HG03159 (cell line): ENCODE measurements around the gene DCTD.
"Not testable (repeated sequence)": the region's sequence is repeated elsewhere in the genome, so short reads cannot be mapped to it uniquely, and the experiment has no call there.

Experiments used
- ATAC-seq: cut with Tn5 transposase; IDR thresholded peaks from one replicate; pipeline ENCODE4 v1.9.1; 2021; ENCODE audit warnings: mild to moderate bottlenecking, moderate library complexity; ENCODE audit not compliant: unreplicated experiment

DCTD gene

GRCh38 chr4:182922501-182923284, 5.5 kb upstream of the DCTD start:
- no peak for ATAC-seq

DNA sequence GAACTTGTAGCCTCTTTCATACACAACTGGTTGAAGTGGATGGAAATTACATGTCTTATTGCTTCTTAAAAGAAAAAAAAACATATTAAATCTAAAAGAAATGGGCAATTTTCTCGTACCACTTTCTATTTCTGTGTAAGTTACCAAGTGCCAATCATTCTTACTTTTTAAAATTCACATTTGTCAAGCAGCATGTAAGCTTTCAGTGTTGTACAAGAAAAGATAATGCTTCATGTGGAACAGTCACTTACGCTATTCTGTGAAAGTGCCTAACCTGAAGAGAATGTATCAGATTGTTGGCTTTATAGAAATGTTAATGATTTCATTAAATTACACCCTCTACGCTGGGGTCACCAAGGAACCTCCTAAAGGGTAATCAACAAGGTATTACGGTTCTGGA, 4.4 kb upstream of the DCTD start:
- ATAC-seq: no peak

DNA sequence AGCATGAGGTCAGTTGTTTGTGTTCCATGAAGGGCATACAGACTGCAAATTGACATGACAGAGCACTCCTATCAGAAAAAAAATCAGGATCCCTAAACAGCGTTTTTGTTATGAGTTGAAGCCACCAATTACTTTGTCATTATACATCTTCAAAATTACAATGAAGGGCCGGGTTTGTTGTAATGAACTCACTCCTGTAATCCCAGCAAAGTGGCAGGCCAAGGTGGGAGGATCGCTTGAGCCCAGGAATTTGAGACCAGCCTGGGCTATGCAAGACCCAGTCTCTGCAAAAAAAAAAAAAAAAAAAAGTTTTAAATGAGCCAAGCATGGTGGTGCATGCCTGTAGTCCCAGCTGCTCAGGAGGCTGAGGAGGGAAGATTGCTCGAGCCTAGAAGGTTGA, 3.5 kb upstream of the DCTD start:
- no peak for ATAC-seq

DNA sequence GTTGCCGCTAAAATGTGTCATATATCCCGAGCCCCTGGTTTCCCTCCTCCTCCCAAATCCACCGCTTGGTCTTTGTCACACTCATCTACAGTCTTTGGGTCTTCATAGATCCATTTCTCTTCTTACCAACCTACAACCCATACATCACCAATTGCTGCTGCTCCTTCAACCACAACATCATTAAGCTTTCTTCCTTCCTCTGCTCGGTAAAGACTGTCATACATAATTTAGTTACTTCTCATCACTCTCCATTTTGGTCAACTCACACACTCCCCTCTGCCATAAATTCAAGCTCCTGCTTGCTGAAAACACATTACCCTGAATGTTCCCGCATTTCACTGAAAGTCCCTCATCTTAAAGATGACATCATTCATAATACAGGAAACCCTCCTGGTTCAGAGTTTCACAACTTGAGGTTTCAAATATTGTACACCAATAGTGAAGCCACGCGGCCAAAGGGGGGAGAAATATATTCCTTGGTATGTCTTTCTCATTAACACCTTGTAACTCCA, 1.7 kb upstream of the DCTD start:
- ATAC-seq: peak; percentile 19

DNA sequence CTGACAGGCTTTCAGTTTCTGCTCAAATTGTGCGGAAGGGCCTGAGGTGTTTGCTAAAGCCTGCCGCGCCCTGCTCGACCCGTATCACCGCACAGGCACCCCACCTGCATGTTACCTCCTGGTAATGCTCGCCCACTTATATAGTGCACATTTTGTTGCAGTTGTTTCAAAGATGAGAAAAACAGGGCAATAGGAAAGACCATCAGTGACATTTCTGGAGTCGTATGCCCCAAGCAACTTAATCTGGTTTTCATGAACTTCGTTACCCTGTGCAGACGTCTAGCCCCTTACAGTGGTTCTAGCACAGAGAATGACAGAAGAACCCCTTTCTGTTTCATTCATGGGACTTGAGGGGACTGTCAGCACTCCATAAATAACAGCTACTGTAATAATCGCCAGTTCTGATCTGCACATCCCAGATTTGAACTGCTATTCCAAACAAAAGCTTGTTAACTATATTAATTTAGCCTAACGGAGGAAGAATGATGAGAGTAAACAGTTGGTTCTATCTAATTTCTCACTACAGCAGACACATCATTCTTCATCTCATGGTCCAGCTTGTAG, 940 bp upstream of the DCTD start:
- ATAC-seq: peak; percentile 24

- peak; percentile 22 for ATAC-seq
Measured at GRCh38 chr4:182916483-182917181, 554 bp downstream of the DCTD start.

GRCh38 chr4:182914357-182914756, 2.8 kb downstream of the DCTD start:
- no peak for ATAC-seq

DNA sequence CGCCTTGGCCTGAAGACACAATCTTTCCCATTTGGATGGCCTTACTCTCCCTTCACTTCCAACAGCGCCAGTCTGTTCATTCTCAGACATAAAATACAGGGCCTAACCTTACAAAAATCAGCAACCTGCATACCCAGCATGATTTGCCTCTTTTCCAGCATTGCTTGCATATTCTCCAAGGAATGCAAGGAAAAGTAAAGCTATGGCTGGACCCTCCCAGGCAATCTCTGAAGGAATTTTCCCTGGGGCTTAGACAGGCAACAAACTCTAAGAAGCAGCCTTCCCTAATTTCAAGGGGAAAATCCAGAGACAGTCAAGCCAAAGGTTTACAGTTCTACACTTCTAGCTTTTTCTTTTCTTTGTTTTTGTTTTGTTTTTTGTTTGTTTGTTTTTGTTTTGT, 3.6 kb downstream of the DCTD start:
- no peak for ATAC-seq

GRCh38 chr4:182913036-182913435, 4.2 kb downstream of the DCTD start:
- ATAC-seq: no peak

GRCh38 chr4:182908124-182908523, 9.1 kb downstream of the DCTD start:
- ATAC-seq: no peak

DNA sequence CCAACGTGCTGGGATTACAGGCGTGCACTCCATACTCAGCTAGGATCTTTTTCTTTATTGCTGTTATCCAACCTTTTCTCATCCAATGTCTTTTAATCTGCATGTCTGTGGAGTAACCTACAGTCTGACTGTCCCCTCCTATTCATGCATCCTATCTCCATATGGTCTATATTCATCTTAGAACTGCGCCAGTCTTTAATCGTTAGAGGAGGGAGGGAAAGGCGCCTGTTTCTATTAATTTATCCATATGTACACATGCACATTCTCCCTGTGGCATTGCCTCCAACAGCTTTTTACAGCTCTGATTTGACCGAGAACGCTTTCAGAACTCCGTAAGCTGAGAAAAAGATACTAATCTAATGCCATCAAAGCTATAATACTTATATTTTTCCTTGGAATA, 9.8 kb downstream of the DCTD start:
- no peak for ATAC-seq

GRCh38 chr4:182906786-182907185, 10.4 kb downstream of the DCTD start:
- ATAC-seq: no peak

GRCh38 chr4:182905038-182905437, 12.1 kb downstream of the DCTD start:
- no peak for ATAC-seq

DNA sequence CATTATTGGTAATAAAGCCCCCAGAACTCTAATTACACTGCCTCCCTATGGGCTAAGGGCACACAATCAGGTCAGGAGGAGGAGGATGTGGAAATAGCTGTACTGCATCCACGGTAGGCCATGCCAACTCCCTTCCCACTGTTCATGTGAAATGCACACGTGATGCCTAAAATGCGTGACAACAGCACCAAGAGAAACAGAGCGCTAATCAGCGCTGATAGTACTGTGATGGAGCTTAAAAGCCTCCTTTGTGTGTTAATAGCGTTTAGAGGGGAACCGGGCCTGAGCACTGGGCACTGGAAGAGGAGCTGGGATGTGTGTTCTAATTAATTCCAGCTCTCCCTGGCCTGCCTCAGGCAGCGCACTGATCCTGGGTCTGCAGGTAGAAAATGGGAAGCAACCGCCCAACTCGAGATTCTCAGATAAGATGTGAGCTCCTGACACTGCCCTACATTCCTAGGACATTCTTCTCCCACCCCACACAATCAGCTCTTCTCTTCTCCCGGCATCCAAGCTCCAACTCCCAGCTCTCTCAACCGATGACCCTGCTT, 12.9 kb downstream of the DCTD start:
- no peak for ATAC-seq

DNA sequence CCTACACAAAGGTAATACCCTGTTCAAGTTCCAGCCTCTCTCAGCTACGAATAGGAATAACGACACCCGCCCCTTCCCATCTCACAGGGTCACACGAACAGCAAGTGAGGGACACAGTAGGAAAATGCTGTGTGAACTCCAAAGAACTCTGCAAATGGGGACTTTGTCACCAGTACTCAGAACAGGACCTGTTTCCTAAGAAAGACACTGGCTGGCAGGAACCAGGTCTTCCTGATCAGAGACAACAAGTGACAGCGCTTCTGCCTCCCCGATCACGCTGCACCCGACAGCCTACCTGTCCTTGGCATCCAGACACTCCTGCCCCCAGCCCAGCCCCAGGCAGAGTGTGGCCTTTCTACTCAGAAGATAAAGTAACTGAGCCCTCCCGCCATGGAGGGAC, 14.2 kb downstream of the DCTD start:
- ATAC-seq: no peak

DNA sequence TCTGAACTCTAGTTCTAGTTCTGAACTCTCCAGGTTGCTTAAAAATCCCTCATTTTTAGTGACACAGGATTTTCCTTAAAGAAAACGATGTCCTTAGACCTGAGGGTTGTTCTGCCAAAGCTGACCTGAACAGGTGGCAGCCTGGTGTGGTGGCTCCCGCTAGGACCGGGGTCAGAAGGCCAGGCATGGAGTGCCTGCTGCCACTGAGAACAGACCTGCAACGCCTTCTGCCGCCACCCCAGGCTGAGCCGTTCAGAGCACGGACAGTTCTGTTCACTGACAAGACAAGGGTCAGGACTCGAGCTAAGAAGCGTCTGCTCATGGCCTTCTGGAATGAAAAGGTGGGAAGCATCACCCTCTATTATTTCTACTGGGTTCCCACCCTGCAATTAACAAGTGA, 15.8 kb downstream of the DCTD start:
- ATAC-seq: no peak

DNA sequence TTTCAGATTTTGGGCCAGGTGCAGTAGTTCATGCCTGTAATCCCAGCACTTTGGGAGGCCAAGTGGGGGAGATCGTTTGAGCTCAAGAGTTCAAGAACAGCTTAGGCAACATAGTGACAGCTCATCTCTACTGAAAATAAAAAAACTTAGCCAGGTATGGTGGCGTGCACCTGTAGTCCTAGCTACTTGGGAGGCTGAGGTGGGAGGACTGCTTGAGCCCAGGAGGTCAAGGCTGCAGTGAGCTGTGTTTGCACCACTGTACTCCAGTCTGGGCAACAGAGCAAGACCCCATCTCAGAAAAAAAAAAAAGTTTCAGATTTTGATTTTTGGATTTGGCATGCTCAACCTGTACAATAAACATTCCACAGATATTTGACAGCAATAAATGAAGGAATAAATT, 17.2 kb downstream of the DCTD start:
- ATAC-seq: not testable (repeated sequence)

GRCh38 chr4:182898479-182898799, 18.7 kb downstream of the DCTD start:
- ATAC-seq: no peak

DNA sequence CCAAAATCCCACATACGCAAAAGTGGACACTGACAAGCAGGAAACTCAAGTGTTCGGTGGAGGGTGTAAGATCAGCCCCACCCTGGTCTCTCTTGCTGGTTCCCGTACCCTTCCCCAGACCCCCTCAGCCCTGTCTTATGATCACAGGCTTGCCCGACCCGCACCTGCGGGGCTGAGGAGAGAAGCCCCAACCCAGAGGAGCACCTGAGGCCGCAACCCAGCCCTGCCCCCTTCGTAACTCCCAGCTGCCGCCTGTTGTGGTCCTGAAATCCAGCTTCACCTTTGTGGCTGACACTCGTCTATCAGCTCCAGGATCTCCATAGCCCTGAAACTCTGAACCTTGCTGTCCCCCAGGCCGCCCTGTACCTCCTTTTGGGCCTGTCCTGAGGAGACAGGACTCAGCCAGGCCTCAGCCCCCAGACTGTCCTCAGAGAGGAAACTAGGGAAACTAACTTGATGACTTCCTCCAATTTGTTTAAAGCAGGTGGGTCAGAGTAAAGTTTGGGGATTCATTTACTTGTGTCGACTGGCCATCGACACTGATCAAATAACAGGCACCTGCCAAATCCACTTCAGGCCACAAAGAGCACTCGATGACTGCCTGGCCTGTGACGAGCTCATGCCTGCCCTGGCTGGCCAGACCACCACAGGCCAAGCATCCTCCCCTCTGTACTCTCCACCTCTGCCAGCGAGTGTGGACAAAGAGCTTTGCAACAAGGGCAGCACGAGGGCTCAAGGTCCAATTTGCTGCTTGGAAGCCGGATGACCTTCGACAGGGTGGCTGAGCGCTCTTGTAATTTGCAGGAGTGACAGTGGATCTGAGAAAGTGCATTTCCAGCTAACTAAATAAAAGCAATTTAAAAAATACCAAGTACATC, 19.3 kb downstream of the DCTD start:
- no peak for ATAC-seq

DNA sequence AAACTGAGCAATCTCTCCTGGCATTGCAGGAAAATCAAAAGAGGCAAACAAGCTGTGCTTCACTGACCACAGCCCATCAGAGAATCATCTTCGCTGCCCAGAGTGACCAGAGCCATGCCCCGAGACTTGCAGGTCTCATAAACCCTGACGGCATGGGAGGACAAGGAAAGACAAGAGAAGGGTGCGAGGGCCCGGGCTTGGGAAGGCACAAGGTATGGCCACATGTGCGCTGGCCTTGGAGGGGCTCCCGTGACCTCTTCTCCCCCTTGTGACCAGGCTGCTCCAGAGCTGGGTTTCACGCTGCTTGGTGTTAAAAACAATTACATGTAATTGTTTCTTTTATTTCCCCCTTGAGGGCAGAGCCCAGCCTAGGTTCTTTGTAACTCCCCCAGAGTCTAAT, 20.8 kb downstream of the DCTD start:
- ATAC-seq: no peak

- no peak for ATAC-seq
Measured at GRCh38 chr4:182895791-182896292, 21.3 kb downstream of the DCTD start.
